HCT116 (cell line): ENCODE data around the gene KHDC4. TPM values are rescaled to one million over a fixed set of nuclear protein-coding genes. Genes with fewer than 3 reads are reported as not detected.

Experiments
- ATAC-seq: fragments of 200-7000 bp; cut with Tn5 transposase; 2 replicates; pipeline ENCODE4 v1.9.1; 2020; ENCODE audit warnings: mild to moderate bottlenecking, moderate library complexity
- BruUV-seq: library from RNA; stranded (reverse); fragments of 400-500 nt; replicated peaks from 2 replicates; lab custom pipeline; 2021; lab: Mats Ljungman, UMichigan
- CTCF ChIA-PET: fragments of 300-600 bp; sonication (Branson Sonifier 250); formaldehyde crosslinking; loops from one replicate; lab custom pipeline; 2021; ENCODE audit warnings: antibody characterized with exemption; lab: Charles Lee
- POLR2A ChIA-PET: fragments of 300-600, 350-600 bp; sonication (Branson Sonifier 250); formaldehyde crosslinking; loops from one replicate; lab custom pipeline; 2021; ENCODE audit warnings: antibody characterized with exemption; lab: Charles Lee
- RAD21 ChIA-PET, 2 experiments: fragments of 300-600 bp; sonication (Branson Sonifier 250); formaldehyde crosslinking; loops; one replicate each; lab custom pipeline; 2023; ENCODE audit warnings: low total read pairs in 2 of 2; ENCODE audit not compliant: uncharacterized antibody in 2 of 2, unreplicated experiment in 2 of 2, low non-redundant PET in 1 of 2; lab: Charles Lee
- DNase-seq: peaks from one replicate; pipeline ENCODE4 v3.0.0-alpha.2; 2010; ENCODE audit warnings: low read depth, low spot score
- H2AFZ ChIP-seq: fragments of 200-600 bp; shearing (Covaris generic), sonication (generic); 2 replicates; pipeline ENCODE4 v1.6.1; 2017; ENCODE audit warnings: low read depth, mixed run types, mixed read lengths, antibody characterized with exemption, low read length; ENCODE audit not compliant: poor library complexity, severe bottlenecking
- H3K27ac ChIP-seq: 2 replicates; pipeline ENCODE4 v1.5.1; 2012; ENCODE audit warnings: low read depth, low read length
- H3K27me3 ChIP-seq: fragments of 200-600 bp; sonication (generic); 2 replicates; pipeline ENCODE4 v1.6.1; 2016; ENCODE audit warnings: mixed run types, low read length, mixed read lengths; ENCODE audit not compliant: insufficient read depth
- H3K36me3 ChIP-seq, 2 experiments: fragments of 200-500 bp in 1 of 2; fragments of 200-600 bp in 1 of 2; sonication (Bioruptor generic) in 1 of 2; sonication (generic) in 1 of 2; 2 replicates each; pipeline versions ENCODE4 v1.5.1 to v1.6.1; 2014 to 2016; ENCODE audit warnings: low read length in 2 of 2, inconsistent platforms in 1 of 2, mixed read lengths in 1 of 2, mixed run types in 1 of 2; ENCODE audit not compliant: insufficient read depth in 2 of 2, control insufficient read depth in 1 of 2
- H3K4me1 ChIP-seq, 2 experiments: fragments of 200-600 bp in 1 of 2; sonication (generic) in 1 of 2; 2 replicates each; pipeline versions ENCODE4 v1.5.1 to v1.6.1; 2012 to 2017; ENCODE audit warnings: low read length in 2 of 2, inconsistent platforms in 1 of 2, mild to moderate bottlenecking in 1 of 2, mixed read lengths in 1 of 2, mixed run types in 1 of 2, moderate library complexity in 1 of 2; ENCODE audit not compliant: insufficient read depth in 2 of 2, control insufficient read depth in 1 of 2
- H3K4me2 ChIP-seq: fragments of 200-600 bp; sonication (generic); 2 replicates; pipeline ENCODE4 v1.6.1; 2017; ENCODE audit warnings: mixed run types, low read length, mixed read lengths
- H3K4me3 ChIP-seq, 2 experiments: fragments of 200-600 bp in 1 of 2; sonication (generic) in 1 of 2; replicated peaks in 1 of 2; 2 replicates each; pipeline ENCODE4 v1.5.1; 2011 to 2016; ENCODE audit warnings: low read length in 2 of 2, control low read depth in 1 of 2, low read depth in 1 of 2, mild to moderate bottlenecking in 1 of 2, mixed read lengths in 1 of 2, mixed run types in 1 of 2
- H3K79me2 ChIP-seq: fragments of 200-600 bp; sonication (generic); 2 replicates; pipeline ENCODE4 v1.6.1; 2017; ENCODE audit warnings: mild to moderate bottlenecking, mixed run types, low read length, moderate library complexity, mixed read lengths; ENCODE audit not compliant: insufficient read depth
- H3K9ac ChIP-seq: fragments of 200-600 bp; sonication (generic); 2 replicates; pipeline ENCODE4 v1.6.1; 2016; ENCODE audit warnings: low read length, mixed read lengths
- H3K9me2 ChIP-seq: fragments of 200-600 bp; sonication (generic), shearing (Covaris generic); 2 replicates; pipeline ENCODE4 v1.6.1; 2017; ENCODE audit warnings: mixed run types, mild to moderate bottlenecking, moderate library complexity; ENCODE audit not compliant: insufficient read depth
- H3K9me3 ChIP-seq, 2 experiments: fragments of 200-500 bp in 1 of 2; fragments of 200-600 bp in 1 of 2; sonication (Bioruptor generic) in 1 of 2; sonication (generic) in 1 of 2; 2 replicates each; pipeline ENCODE4 v1.6.1; 2014 to 2017; ENCODE audit warnings: low read length in 2 of 2, mixed read lengths in 2 of 2, inconsistent platforms in 1 of 2, low read depth in 1 of 2, mild to moderate bottlenecking in 1 of 2, mixed run types in 1 of 2, moderate library complexity in 1 of 2; ENCODE audit not compliant: control insufficient read depth in 1 of 2, insufficient read depth in 1 of 2
- H4K20me1 ChIP-seq: fragments of 200-600 bp; sonication (generic), shearing (Covaris generic); 2 replicates; pipeline ENCODE4 v1.6.1; 2017; ENCODE audit warnings: mixed run types, mild to moderate bottlenecking, moderate library complexity; ENCODE audit not compliant: insufficient read depth
- ATF3 ChIP-seq: IDR thresholded peaks from 2 replicates; pipeline ENCODE4 v1.6.1; 2012
- CBX3 ChIP-seq: IDR thresholded peaks from 2 replicates; pipeline ENCODE4 v1.6.1; 2012; ENCODE audit warnings: low read depth
- CTCF ChIP-seq, 3 experiments: fragments of 200-600 bp in 1 of 3; sonication (generic) in 1 of 3; IDR thresholded peaks in 2 of 3; conservative IDR thresholded peaks in 1 of 3; 2 replicates each; pipeline ENCODE4 v1.5.1; 2012 to 2017; ENCODE audit warnings: low read depth in 2 of 3, low read length in 2 of 3, antibody characterized with exemption in 1 of 3, borderline replicate concordance in 1 of 3, control low read depth in 1 of 3, mild to moderate bottlenecking in 1 of 3, mixed read lengths in 1 of 3, mixed run types in 1 of 3, moderate library complexity in 1 of 3; ENCODE audit not compliant: insufficient read depth in 1 of 3
- EGR1 ChIP-seq: IDR thresholded peaks from 2 replicates; pipeline ENCODE4 v1.6.1; 2012; ENCODE audit warnings: low read depth
- ELF1 ChIP-seq: IDR thresholded peaks from 2 replicates; pipeline ENCODE4 v1.6.1; 2012; ENCODE audit warnings: low read depth, borderline replicate concordance
- EZH2 ChIP-seq: fragments of 200-600 bp; sonication (generic); IDR thresholded peaks from 2 replicates; pipeline ENCODE4 v1.6.1; 2017; ENCODE audit warnings: antibody characterized with exemption, mixed run types
- EZH2phosphoT487 ChIP-seq: fragments of 200-600 bp; IDR thresholded peaks from 2 replicates; pipeline ENCODE4 v1.6.1; 2018; ENCODE audit warnings: antibody characterized with exemption, borderline replicate concordance
- JUND ChIP-seq: IDR thresholded peaks from 2 replicates; pipeline ENCODE4 v1.6.1; 2012
- MAX ChIP-seq: IDR thresholded peaks from 2 replicates; pipeline ENCODE4 v1.6.1; 2012
- POLR2AphosphoS5 ChIP-seq: IDR thresholded peaks from 2 replicates; pipeline ENCODE4 v1.6.1; 2011; ENCODE audit warnings: mild to moderate bottlenecking, low read depth, low read length, moderate library complexity
- RAD21 ChIP-seq: IDR thresholded peaks from 2 replicates; pipeline ENCODE4 v1.6.1; 2012; ENCODE audit warnings: low read depth, mild to moderate bottlenecking
- SIN3A ChIP-seq: IDR thresholded peaks from 2 replicates; pipeline ENCODE4 v1.6.1; 2012; ENCODE audit warnings: low read depth
- SRF ChIP-seq: IDR thresholded peaks from 2 replicates; pipeline ENCODE4 v1.6.1; 2012; ENCODE audit warnings: low read depth
- YY1 ChIP-seq: IDR thresholded peaks from 2 replicates; pipeline ENCODE4 v1.6.1; 2011; ENCODE audit warnings: low read length, low read depth, moderate library complexity, mild to moderate bottlenecking; ENCODE audit not compliant: insufficient replicate concordance; ENCODE audit errors: extremely low read depth
- ZFX ChIP-seq: fragments of 450-650 bp; IDR thresholded peaks from 2 replicates; pipeline ENCODE4 v1.6.1; 2017
- intact Hi-C: fragments of 100-400 bp; cut with micrococcal nuclease; formaldehyde crosslinking; loops from 2 replicates; pipeline ENCODE4 v1.10.0; 2022
- total RNA-seq: library from RNA; stranded (reverse); gene quantifications from one replicate; pipeline ENCODE4 v1.2.1, GENCODE V29; 2021; ENCODE audit not compliant: unreplicated experiment
- TF ChIP-seq, protein P1 (sequence below): IDR thresholded peaks from 2 replicates; pipeline ENCODE4 v1.6.1; 2011; ENCODE audit warnings: mild to moderate bottlenecking, low read length, moderate library complexity; ENCODE audit not compliant: insufficient replicate concordance; ENCODE audit errors: extremely low read depth

The KHDC4 gene
- total RNA-seq, 1 experiment from 2014 or later = 60.7 TPM

DNA sequence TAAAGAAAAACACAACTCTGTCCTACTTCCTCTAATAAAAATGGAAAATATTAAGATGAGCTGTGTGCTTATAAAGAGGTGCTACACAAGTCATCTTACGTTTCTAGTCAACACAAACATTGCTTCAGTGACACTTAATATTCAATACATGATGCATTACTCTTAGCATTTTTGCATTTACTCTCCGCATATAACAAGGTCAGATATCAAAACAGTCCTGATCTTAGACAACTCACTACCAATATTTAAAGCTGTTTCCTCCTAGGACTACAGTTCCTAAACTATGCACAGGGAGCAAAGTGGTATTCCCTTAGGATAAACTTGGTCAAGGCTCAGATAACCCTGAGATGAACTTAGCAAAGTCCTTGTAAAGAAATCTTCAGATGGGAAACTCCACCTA lies 35.3 kb downstream of the KHDC4 start:
- no peak overlapping the region for H3K4me2 ChIP-seq
- H3K4me3 ChIP-seq = no peak overlapping the region
- H3K4me1 ChIP-seq = peaks cover 3 to 15% of the 10 kb centered on the region in 2 experiments
- no peaks in the 10 kb centered on the region for H3K9me3 ChIP-seq
- H3K27me3 ChIP-seq = no peaks in the 10 kb centered on the region
- TF ChIP-seq SIN3A = no peak
- no peak for TF ChIP-seq EGR1
- no peak for TF ChIP-seq YY1
- no peak for TF ChIP-seq RAD21
- no peak for TF ChIP-seq MAX
- no peak for TF ChIP-seq CBX3
- no peak for TF ChIP-seq JUND
- TF ChIP-seq ATF3 = no peak
- no peak for TF ChIP-seq ZFX
- no peak for TF ChIP-seq ELF1
- H3K9me2 ChIP-seq = no peaks in the 10 kb centered on the region
- H3K27ac ChIP-seq = no peak overlapping the region
- no TSS peak for BruUV-seq
- H3K79me2 ChIP-seq = peaks cover 13% of the 10 kb centered on the region; the same call in 1 of the 2 replicates
- CTCF ChIA-PET = no interaction called here
- H4K20me1 ChIP-seq = peaks cover 5% of the 10 kb centered on the region; the same call in 1 of the 2 replicates
- peaks cover 38 to 39% of the 10 kb centered on the region in 2 experiments; a peak in 3 of 4 replicates for H3K36me3 ChIP-seq
- DNase-seq = no peak
- no peak for ATAC-seq
- intact Hi-C loops = no loop called here
- H3K9ac ChIP-seq = no peak overlapping the region
- RAD21 ChIA-PET = no interaction called here
- POLR2A ChIA-PET = interaction anchor here (1.2 kb wide), 1 partner anchor 36 kb away, joined by 5 read pairs; the partner anchor contains the start of gene KHDC4
- H2AFZ ChIP-seq = no peak overlapping the region

GRCh38 chr1:155897746-155898145 lies 36.5 kb downstream of the KHDC4 start:
- H3K27ac ChIP-seq = no peak overlapping the region
- peaks cover 30 to 33% of the 10 kb centered on the region in 2 experiments; a peak in 3 of 4 replicates for H3K36me3 ChIP-seq
- H3K4me3 ChIP-seq = no peak overlapping the region
- no peak overlapping the region for H3K4me2 ChIP-seq
- no peaks in the 10 kb centered on the region for H3K9me3 ChIP-seq
- no peak overlapping the region for H3K9ac ChIP-seq
- CTCF ChIA-PET = no interaction called here
- H4K20me1 ChIP-seq = peaks cover 5% of the 10 kb centered on the region; the same call in 1 of the 2 replicates
- H2AFZ ChIP-seq = no peak overlapping the region
- H3K27me3 ChIP-seq = no peaks in the 10 kb centered on the region
- BruUV-seq = no TSS peak
- peaks cover 9% of the 10 kb centered on the region; the same call in 1 of the 2 replicates for H3K79me2 ChIP-seq
- intact Hi-C loops = no loop called here
- RAD21 ChIA-PET = no interaction called here
- H3K9me2 ChIP-seq = no peaks in the 10 kb centered on the region
- no peak for DNase-seq
- POLR2A ChIA-PET = interaction anchor here (1.2 kb wide), 1 partner anchor 37 kb away, joined by 5 read pairs; the partner anchor contains the start of gene KHDC4
- no peak for ATAC-seq
- H3K4me1 ChIP-seq = peaks cover 15 to 27% of the 10 kb centered on the region in 2 experiments
- TF ChIP-seq EZH2 = no peak
- no peak for TF ChIP-seq CTCF (IDR thresholded peaks at IDR 0.05 in 2 of 3, conservative IDR thresholded peaks at IDR 0.05 in 1 of 3; ENCODE audit: borderline replicate concordance in 1 of 3, insufficient read depth in 1 of 3, low read depth in 2 of 3, low read length in 2 of 3)
- TF ChIP-seq SRF = no peak
- TF ChIP-seq CBX3 = no peak
- no peak for TF ChIP-seq MAX
- no peak for TF ChIP-seq SIN3A
- no peak for TF ChIP-seq ZFX
- TF ChIP-seq, protein P1, sequence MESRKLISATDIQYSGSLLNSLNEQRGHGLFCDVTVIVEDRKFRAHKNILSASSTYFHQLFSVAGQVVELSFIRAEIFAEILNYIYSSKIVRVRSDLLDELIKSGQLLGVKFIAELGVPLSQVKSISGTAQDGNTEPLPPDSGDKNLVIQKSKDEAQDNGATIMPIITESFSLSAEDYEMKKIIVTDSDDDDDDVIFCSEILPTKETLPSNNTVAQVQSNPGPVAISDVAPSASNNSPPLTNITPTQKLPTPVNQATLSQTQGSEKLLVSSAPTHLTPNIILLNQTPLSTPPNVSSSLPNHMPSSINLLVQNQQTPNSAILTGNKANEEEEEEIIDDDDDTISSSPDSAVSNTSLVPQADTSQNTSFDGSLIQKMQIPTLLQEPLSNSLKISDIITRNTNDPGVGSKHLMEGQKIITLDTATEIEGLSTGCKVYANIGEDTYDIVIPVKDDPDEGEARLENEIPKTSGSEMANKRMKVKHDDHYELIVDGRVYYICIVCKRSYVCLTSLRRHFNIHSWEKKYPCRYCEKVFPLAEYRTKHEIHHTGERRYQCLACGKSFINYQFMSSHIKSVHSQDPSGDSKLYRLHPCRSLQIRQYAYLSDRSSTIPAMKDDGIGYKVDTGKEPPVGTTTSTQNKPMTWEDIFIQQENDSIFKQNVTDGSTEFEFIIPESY = no peak
- TF ChIP-seq EZH2phosphoT487 = no peak
- no peak for TF ChIP-seq RAD21
- no peak for TF ChIP-seq ELF1
- TF ChIP-seq POLR2AphosphoS5 = no peak
